HepG2 (cell line): Measurements from ENCODE around the gene YY1. TPM values are rescaled to one million over a fixed set of nuclear protein-coding genes. Genes with fewer than 3 reads are reported as not detected.

Experiments used
- ETV5 ChIP-seq: IDR thresholded peaks from 2 replicates; pipeline ENCODE4 v1.6.1; 2018; ENCODE audit warnings: missing biosample characterization, missing genetic modification reagents, inconsistent platforms, borderline replicate concordance
- FOXC1 ChIP-seq: sonication (generic); formaldehyde crosslinking; IDR thresholded peaks from 2 replicates; pipeline ENCODE4 v1.8.0; 2022; ENCODE audit warnings: mild to moderate bottlenecking, missing genetic modification reagents, borderline replicate concordance
- LCORL ChIP-seq, 2 experiments: fragments of 450-650 bp in 1 of 2; sonication (generic) in 1 of 2; formaldehyde crosslinking in 1 of 2; IDR thresholded peaks; 2 replicates each; pipeline versions ENCODE4 v1.5.0 to v1.6.1; 2017 to 2020; ENCODE audit warnings: antibody characterized with exemption in 1 of 2, missing genetic modification reagents in 1 of 2
- MLXIP ChIP-seq: sonication (generic); formaldehyde crosslinking; IDR thresholded peaks from 2 replicates; pipeline ENCODE4 v1.9.0; 2021; ENCODE audit warnings: missing genetic modification reagents, borderline replicate concordance
- NCOA5 ChIP-seq: sonication (generic); formaldehyde crosslinking; IDR thresholded peaks from 2 replicates; pipeline ENCODE4 v1.4.0; 2020; ENCODE audit warnings: missing genetic modification reagents
- NFAT5 ChIP-seq: sonication (generic); formaldehyde crosslinking; IDR thresholded peaks from 2 replicates; pipeline ENCODE4 v1.4.0; 2020; ENCODE audit warnings: missing genetic modification reagents
- NR2C2 ChIP-seq: sonication (generic); formaldehyde crosslinking; IDR thresholded peaks from 2 replicates; pipeline ENCODE4 v1.4.0; 2020; ENCODE audit warnings: missing genetic modification reagents, mild to moderate bottlenecking, moderate library complexity, borderline replicate concordance
- PHB2 ChIP-seq: fragments of 450-650 bp; IDR thresholded peaks from 2 replicates; pipeline ENCODE4 v1.6.1; 2018; ENCODE audit not compliant: partially characterized antibody
- RARG ChIP-seq: sonication (generic); formaldehyde crosslinking; IDR thresholded peaks from 2 replicates; pipeline ENCODE4 v1.4.0; 2020; ENCODE audit warnings: low read depth, mild to moderate bottlenecking, missing genetic modification reagents
- RERE ChIP-seq: IDR thresholded peaks from 2 replicates; pipeline ENCODE4 v1.6.1; 2016; ENCODE audit warnings: low read depth, missing genetic modification reagents, missing compliant biosample characterization
- TBX3 ChIP-seq: fragments of 450-650 bp; IDR thresholded peaks from 2 replicates; pipeline ENCODE4 v1.6.1; 2017; ENCODE audit warnings: antibody characterized with exemption, mild to moderate bottlenecking, inconsistent platforms, borderline replicate concordance
- ZBTB42 ChIP-seq: sonication (generic); formaldehyde crosslinking; IDR thresholded peaks from 2 replicates; pipeline ENCODE4 v1.5.0; 2020; ENCODE audit warnings: mild to moderate bottlenecking, missing genetic modification reagents
- ZNF746 ChIP-seq: sonication (generic); formaldehyde crosslinking; IDR thresholded peaks from 2 replicates; pipeline ENCODE4 v1.8.0; 2022; ENCODE audit warnings: mild to moderate bottlenecking, missing genetic modification reagents
- ZSCAN21 ChIP-seq: sonication (generic); formaldehyde crosslinking; IDR thresholded peaks from 2 replicates; pipeline ENCODE4 v1.8.0; 2022; ENCODE audit warnings: mild to moderate bottlenecking, missing genetic modification reagents, moderate library complexity, borderline replicate concordance
- polyA plus RNA-seq, 8 experiments: library from polyadenylated mRNA; depleted of rRNA in 3 of 8; stranded (reverse) in 7 of 8; unstranded in 1 of 8; fragments of >200 nt; fragmentation: Illumina TruSeq in 4 of 8; extraction: Trizol in 4 of 8; gene quantifications; 2 replicates each; pipeline versions ENCODE4 v1.2.1 to v1.2.3, GENCODE V29; 2011 to 2016; ENCODE audit warnings: low read depth in 4 of 8, missing spikeins in 1 of 8, mixed read lengths in 1 of 8; ENCODE audit not compliant: insufficient read depth in 1 of 8
- total RNA-seq, 5 experiments: library from RNA; depleted of rRNA; stranded (reverse); fragments of >200 nt; fragmentation: Illumina TruSeq; extraction: Trizol; gene quantifications; 2 replicates each; pipeline ENCODE4 v1.2.3, GENCODE V29; 2016; ENCODE audit warnings: low read depth in 1 of 5

YY1 gene
- total and polyA plus RNA-seq, 2 of the 13 experiments (the other 11 are each of a cell fraction or from before 2014, with no cell fraction given), result 29.4 to 68.1 TPM

- no peak for TF ChIP-seq RERE
- TF ChIP-seq ZSCAN21 (CRISPR knock-in tag), result peak; percentile 93
- TF ChIP-seq NCOA5, result no peak
- no peak for TF ChIP-seq LCORL (IDR thresholded peaks at IDR 0.05)
- no peak for TF ChIP-seq LCORL (CRISPR knock-in tag; IDR thresholded peaks at IDR 0.05)
- peak; percentile 79 for TF ChIP-seq ETV5 (CRISPR knock-in tag)
- TF ChIP-seq FOXC1 (CRISPR knock-in tag), result peak; percentile 83; the same call in 1 of the 2 replicates
- no peak for TF ChIP-seq TBX3
- TF ChIP-seq NFAT5, result peak; percentile 55; the same call in 1 of the 2 replicates
- no peak for TF ChIP-seq ZBTB42 (CRISPR knock-in tag)
- 0 out of 2 replicates have a peak, but pooled peaks have one; percentile 37 for TF ChIP-seq ZNF746 (CRISPR knock-in tag)
- TF ChIP-seq NR2C2 (CRISPR knock-in tag), result 0 out of 2 replicates have a peak, but pooled peaks have one; percentile 19
- TF ChIP-seq RARG (CRISPR knock-in tag), result no peak
- peak; percentile 30; the same call in 1 of the 2 replicates for TF ChIP-seq MLXIP
- no peak for TF ChIP-seq PHB2
Observed at GRCh38 chr14:100213956-100214769, 24.8 kb upstream of the YY1 start (continued).
